B cell (primary cell): Measurements from ENCODE around the gene TRIM29. TPM values are rescaled to one million over a fixed set of nuclear protein-coding genes. Genes with fewer than 3 reads are reported as not detected.

Source experiments
- ATAC-seq: fragments of 200-7000 bp; cut with Tn5 transposase; one replicate; pipeline ENCODE4 v1.10.0; 2021; ENCODE audit warnings: low read depth, mild to moderate bottlenecking, moderate number of reproducible peaks, moderate library complexity
- CTCF ChIA-PET: fragments of 350-600 bp; sonication (Branson Sonifier 250); formaldehyde crosslinking; loops from one replicate; lab custom pipeline; 2021; ENCODE audit warnings: antibody characterized with exemption, inconsistent platforms; lab: Charles Lee
- POLR2A ChIA-PET: fragments of 350-600 bp; sonication (Branson Sonifier 250); formaldehyde crosslinking; loops from one replicate; lab custom pipeline; 2021; ENCODE audit warnings: antibody characterized with exemption; lab: Charles Lee
- DNase-seq: peaks from one replicate; pipeline ENCODE4 v3.0.0; 2013
- H2AFZ ChIP-seq: 2 replicates; pipeline ENCODE4 v1.6.1; 2012; ENCODE audit warnings: mild to moderate bottlenecking, low read depth, low read length; ENCODE audit not compliant: insufficient read depth, poor library complexity, severe bottlenecking
- H3K27ac ChIP-seq, 2 donors: 1 replicate in 1 of 2; 2 replicates in 1 of 2; pipeline ENCODE4 v1.5.1; 2012 to 2013; ENCODE audit warnings: low read length in 2 of 2, mild to moderate bottlenecking in 2 of 2, moderate library complexity in 1 of 2
- H3K27me3 ChIP-seq, 4 experiments: fragments of 200-600 bp in 1 of 4; sonication (generic) in 1 of 4; replicated peaks in 1 of 4; 1 replicate in 2 of 4; 2 replicates in 2 of 4; pipeline versions ENCODE4 v1.6.1 to v1.7.0; 2013 to 2016; ENCODE audit warnings: low read length in 3 of 4, mild to moderate bottlenecking in 2 of 4, mixed read lengths in 1 of 4, moderate library complexity in 1 of 4; ENCODE audit not compliant: insufficient read depth in 4 of 4, control insufficient read depth in 3 of 4; ENCODE audit errors: control extremely low read depth in 1 of 4
- H3K36me3 ChIP-seq, 2 experiments: replicated peaks in 1 of 2; 1 replicate in 1 of 2; 2 replicates in 1 of 2; pipeline versions ENCODE4 v1.6.1 to v1.7.1; 2013; ENCODE audit warnings: low read length in 1 of 2; ENCODE audit not compliant: insufficient read depth in 2 of 2, control insufficient read depth in 1 of 2; ENCODE audit errors: control extremely low read depth in 1 of 2, extremely low read depth in 1 of 2
- H3K4me1 ChIP-seq, 2 donors: fragments of 200-600 bp in 1 of 2; sonication (generic) in 1 of 2; 1 replicate in 1 of 2; 2 replicates in 1 of 2; pipeline versions ENCODE4 v1.5.1 to v1.6.1; 2013 to 2017; ENCODE audit warnings: low read length in 2 of 2; ENCODE audit not compliant: control insufficient read depth in 2 of 2, insufficient read depth in 2 of 2
- H3K4me2 ChIP-seq: replicated peaks from 2 replicates; pipeline ENCODE3; 2012; ENCODE audit warnings: mild to moderate bottlenecking, low read depth, low read length; ENCODE audit not compliant: poor library complexity, severe bottlenecking
- H3K4me3 ChIP-seq, 5 experiments: fragments of 200-600 bp in 1 of 5; sonication (generic) in 1 of 5; 1 replicate in 3 of 5; 2 replicates in 2 of 5; pipeline versions ENCODE4 v1.5.1 to v1.7.0; 2011 to 2016; ENCODE audit warnings: low read length in 4 of 5, mild to moderate bottlenecking in 4 of 5, low read depth in 2 of 5, control low read depth in 1 of 5, moderate library complexity in 1 of 5; ENCODE audit not compliant: insufficient read depth in 1 of 5; ENCODE audit errors: control extremely low read depth in 1 of 5, extremely low read depth in 1 of 5
- H3K79me2 ChIP-seq: fragments of 200-600 bp; sonication (generic); one replicate; pipeline ENCODE4 v1.6.0; 2016; ENCODE audit warnings: low read length; ENCODE audit not compliant: control insufficient read depth, insufficient read depth
- H3K9ac ChIP-seq: fragments of 200-600 bp; sonication (generic); 2 replicates; pipeline ENCODE4 v1.6.1; 2017; ENCODE audit warnings: mild to moderate bottlenecking, low read length, moderate library complexity
- H3K9me3 ChIP-seq, 3 donors: one replicate each; pipeline versions ENCODE4 v1.6.1 to v1.7.1; 2013; ENCODE audit warnings: low read length in 2 of 3; ENCODE audit not compliant: control insufficient read depth in 2 of 3, insufficient read depth in 1 of 3; ENCODE audit errors: control extremely low read depth in 1 of 3
- H4K20me1 ChIP-seq: 2 replicates; pipeline ENCODE4 v1.6.0; 2012; ENCODE audit warnings: mild to moderate bottlenecking, low read length; ENCODE audit not compliant: insufficient read depth, control insufficient read depth, poor library complexity, severe bottlenecking
- H3K27ac Mint-ChIP-seq: one replicate; pipeline ENCODE4 v1.8.0; 2021; ENCODE audit warnings: mixed read lengths
- H3K27me3 Mint-ChIP-seq: one replicate; pipeline ENCODE4 v1.8.0; 2021; ENCODE audit warnings: mixed read lengths
- H3K4me1 Mint-ChIP-seq: one replicate; pipeline ENCODE4 v1.8.0; 2021; ENCODE audit warnings: mixed read lengths
- H3K4me3 Mint-ChIP-seq: one replicate; pipeline ENCODE4 v1.8.0; 2021; ENCODE audit warnings: mixed read lengths
- H3K9me3 Mint-ChIP-seq: one replicate; pipeline ENCODE4 v1.8.0; 2022; ENCODE audit warnings: mixed read lengths; ENCODE audit not compliant: insufficient read depth
- CTCF ChIP-seq: fragments of 200-600 bp; IDR thresholded peaks from one replicate; pipeline ENCODE4 v1.8.0; 2022; ENCODE audit warnings: antibody characterized with exemption, mild to moderate bottlenecking
- EZH2 ChIP-seq: IDR thresholded peaks from 2 replicates; pipeline ENCODE4 v1.6.1; 2012; ENCODE audit warnings: borderline replicate concordance, low read depth, mild to moderate bottlenecking, moderate library complexity, low read length; ENCODE audit not compliant: insufficient read depth, poor library complexity, severe bottlenecking
- WGBS: methylation state at CpG from one replicate; pipeline ENCODE4 v1.1.5; 2013; ENCODE audit warnings: missing lambda C conversion rate; ENCODE audit not compliant: insufficient coverage; 5-methylcytosine and 5-hydroxymethylcytosine counted together
- intact Hi-C: fragments of 100-400 bp; cut with micrococcal nuclease; formaldehyde crosslinking; loops from one replicate; pipeline ENCODE4 v1.10.0; 2022
- polyA plus RNA-seq: library from polyadenylated mRNA; depleted of rRNA; stranded (reverse); fragments of >200 nt; gene quantifications from 2 replicates; pipeline ENCODE4 v1.2.3, GENCODE V29; 2012
- total RNA-seq, 2 donors: library from RNA; stranded (reverse); fragments of 120-200 nt in 1 of 2; gene quantifications; 1 replicate in 1 of 2; 2 replicates in 1 of 2; pipeline versions ENCODE4 v1.2.3 to v1.2.4, GENCODE V29; 2013 to 2022

The TRIM29 gene
- total and polyA plus RNA-seq, 2 donors (not counting 1 experiment from before 2014, with no cell fraction given) = not detected

DNA sequence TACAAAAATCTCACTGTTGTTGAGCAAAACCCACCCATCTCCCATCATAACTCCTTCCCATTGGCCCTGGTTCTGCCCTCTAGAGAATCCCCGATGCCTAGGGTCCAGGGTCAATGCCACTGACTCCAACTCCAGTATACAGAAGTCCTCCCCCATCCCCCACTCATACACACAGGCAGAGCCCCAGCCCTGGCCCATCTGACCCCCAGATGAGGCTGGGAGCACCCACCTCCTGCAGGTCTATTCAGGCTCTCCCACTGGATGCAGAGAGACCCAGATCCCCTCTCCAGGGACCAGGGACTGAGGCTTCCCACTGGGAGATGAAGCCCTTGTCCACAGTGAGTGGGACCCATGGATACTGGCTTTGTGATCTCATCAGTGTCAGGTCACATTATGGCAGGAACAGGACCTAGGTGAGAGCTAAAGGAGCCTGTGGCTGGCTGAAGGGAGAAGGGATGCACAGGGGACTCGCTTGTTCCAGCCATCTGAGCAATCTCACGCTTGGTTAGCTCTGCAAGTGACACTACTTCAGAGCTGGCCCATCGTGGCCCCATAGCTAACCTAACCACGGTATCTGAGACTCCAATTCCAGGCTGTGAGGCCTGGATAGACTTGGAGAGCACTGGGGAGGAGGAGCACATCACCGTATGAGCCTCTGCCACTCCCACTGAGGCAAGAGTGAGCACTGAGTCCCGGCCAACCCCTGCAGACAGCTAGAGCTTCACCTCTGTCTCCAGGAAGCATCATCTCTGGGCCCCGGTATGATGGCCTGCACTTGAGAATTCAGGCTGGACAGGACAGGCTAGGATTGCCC lies 35.7 kb downstream of the TRIM29 start:
- Mint-ChIP-seq H3K4me3 (no peak overlapping the region), H3K27me3 (peaks cover 46% of the 10 kb centered on the region), H3K4me1 (no peaks in the 10 kb centered on the region), H3K27ac (no peak overlapping the region), H3K9me3 (no peaks in the 10 kb centered on the region)
- Histone ChIP-seq H3K79me2 (no peaks in the 10 kb centered on the region), H3K4me3 (no peak overlapping the region), H4K20me1 (no peaks in the 10 kb centered on the region), H3K27me3 (peaks cover 0 to 2% (median 0%) of the 10 kb centered on the region in 4 experiments), H3K36me3 (no peaks in the 10 kb centered on the region), H2AFZ (no peak overlapping the region), H3K9me3 (no peaks in the 10 kb centered on the region), H3K9ac (no peak overlapping the region), H3K4me2 (no peak overlapping the region), H3K4me1 (no peaks in the 10 kb centered on the region), H3K27ac (no peak overlapping the region)
- WGBS = 77% methylated on average over 7 of the region's 8 CpGs
- TF ChIP-seq EZH2 (no peak), CTCF (no peak)
- intact Hi-C loops = no loop called here
- ChIA-PET POLR2A (no interaction called here), CTCF (no interaction called here)
- no peak for ATAC-seq
- no peak for DNase-seq

DNA sequence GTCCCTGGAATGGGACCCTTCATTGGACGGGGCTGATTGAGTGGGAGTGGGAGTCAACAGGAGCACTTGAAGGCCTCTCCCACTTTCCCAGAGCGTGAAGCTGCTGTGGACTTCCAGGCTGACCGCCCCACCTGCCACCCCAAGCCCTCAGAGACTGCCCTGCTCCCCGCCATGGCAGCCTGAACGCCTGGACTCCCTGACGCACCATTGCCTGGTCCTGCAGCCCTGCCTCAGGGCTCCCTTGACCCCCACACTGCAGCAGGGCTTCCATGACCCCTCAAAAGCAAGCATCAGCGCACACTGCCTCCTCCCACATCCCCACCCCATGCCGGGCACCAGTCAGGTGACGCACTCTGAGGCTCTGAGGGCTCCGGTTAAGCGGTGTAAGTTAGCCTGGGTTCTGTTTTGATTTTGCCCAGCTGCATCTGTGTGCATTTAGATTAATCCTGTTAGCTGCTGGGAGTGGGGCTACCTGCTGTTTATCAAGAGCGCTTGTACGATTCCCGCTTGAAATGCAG lies 39.4 kb downstream of the TRIM29 start:
- Histone ChIP-seq H2AFZ (no peak overlapping the region), H3K4me1 (no peaks in the 10 kb centered on the region), H3K36me3 (no peaks in the 10 kb centered on the region), H4K20me1 (no peaks in the 10 kb centered on the region), H3K27me3 (no peaks in the 10 kb centered on the region), H3K9ac (no peak overlapping the region), H3K4me2 (no peak overlapping the region), H3K79me2 (no peaks in the 10 kb centered on the region), H3K4me3 (no peak overlapping the region), H3K9me3 (no peaks in the 10 kb centered on the region), H3K27ac (no peak overlapping the region)
- H3K27me3 Mint-ChIP-seq = peaks cover 31% of the 10 kb centered on the region
- no peak overlapping the region for H3K27ac Mint-ChIP-seq
- H3K4me1 Mint-ChIP-seq = no peaks in the 10 kb centered on the region
- ATAC-seq (no peak), DNase-seq (no peak)
- TF ChIP-seq CTCF = no peak
- no peak for TF ChIP-seq EZH2
- H3K9me3 Mint-ChIP-seq = no peaks in the 10 kb centered on the region
- ChIA-PET POLR2A (no interaction called here), CTCF (no interaction called here)
- 87% methylated on average over 8 of the region's 14 CpGs for WGBS
- intact Hi-C loops = no loop called here
- no peak overlapping the region for H3K4me3 Mint-ChIP-seq
